Measurements from ENCODE around the gene C19orf81. TPM values are rescaled to one million over a fixed set of nuclear protein-coding genes. Genes with fewer than 3 reads are reported as not detected.

Gene C19orf81
- polyA plus RNA-seq (not detected in 3 replicates), polyA minus RNA-seq (not detected in 3 replicates)
- polyA plus RNA-seq (2011; ENCODE audit: low read depth), result not detected
- polyA plus RNA-seq (2011; cell fraction: cytosol; rRNA removed), result not detected in 2 replicates
- not detected in 2 replicates for polyA plus RNA-seq (2011; cell fraction: nucleus; rRNA removed)
- polyA plus RNA-seq (2012; ENCODE audit: low replicate concordance), result 0.99 TPM in 1 of 2 replicates, not detected in the other
- not detected for polyA minus RNA-seq (2011; cell fraction: cytosol; rRNA and poly(A)+ RNA removed)
- not detected in 2 replicates for polyA minus RNA-seq (2011; cell fraction: nucleus; rRNA and poly(A)+ RNA removed)

DNA sequence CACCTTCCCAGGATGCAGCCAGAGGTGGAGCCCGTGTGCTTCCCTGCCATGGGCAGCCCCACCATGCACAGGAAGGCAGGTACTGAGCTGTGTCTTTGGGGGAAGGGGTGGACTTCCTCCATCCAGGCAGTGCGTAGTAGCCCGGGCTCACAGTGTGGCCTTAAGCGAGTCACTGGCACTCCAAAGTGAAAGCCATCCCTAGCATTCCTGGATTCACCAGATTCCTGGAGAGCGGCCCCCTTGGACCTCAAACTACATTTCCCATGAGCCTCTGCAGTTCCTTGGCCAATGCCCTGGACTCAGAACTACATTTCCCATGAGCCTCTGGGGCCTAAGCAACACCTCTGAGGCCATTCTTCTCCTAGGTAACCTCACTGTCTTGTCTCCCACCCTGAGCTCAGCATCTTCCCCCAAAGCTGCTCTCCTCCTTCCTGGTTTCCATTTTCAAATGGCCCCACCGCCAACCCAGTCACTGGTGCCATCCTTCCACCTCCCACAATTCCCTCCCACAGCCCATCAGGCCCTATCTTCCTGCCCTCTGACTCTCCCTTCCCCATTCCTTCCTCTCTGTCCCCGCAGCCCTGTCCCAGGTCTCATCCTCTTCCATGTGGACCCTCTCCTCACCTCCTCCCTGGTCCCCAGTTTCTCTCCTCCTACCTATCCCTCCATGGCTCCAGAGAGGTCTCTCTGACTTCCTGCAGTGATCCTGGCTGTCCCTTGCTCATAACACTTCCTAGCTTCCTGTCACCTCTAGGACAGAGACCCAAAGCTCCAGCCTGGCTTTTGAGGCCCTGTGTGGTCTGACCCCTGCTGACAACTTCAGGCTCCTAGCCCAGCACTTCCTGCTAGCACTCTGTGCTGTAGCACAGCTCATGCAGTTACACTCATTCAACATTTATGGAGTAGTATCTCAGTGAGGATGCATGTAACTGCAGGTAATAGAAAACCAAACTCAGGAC lies at the start of gene C19orf81:
TSS of gene C19orf81 (plus strand) at position 13 of the 959 bp plus-strand sequence. CDS start at position 13, 0 bp downstream.
- no peak within 1 kb of the TSS for H3K4me2 ChIP-seq (ENCODE audit: control insufficient read depth, extremely low read depth, insufficient read depth, low read depth, low read length)
- no peaks in the 10 kb centered on the region for H3K36me3 ChIP-seq (ENCODE audit: control insufficient read depth in 2 of 2, extremely low read depth in 1 of 2, insufficient read depth in 2 of 2, low read length in 2 of 2)
- FAIRE-seq, result no peak
- no peak for DNase-seq (ENCODE audit: low read depth, low spot score)
- dilution Hi-C loops (cut with MboI; ENCODE audit: extremely low pct_ligation_motif_present, low sequenced_read_pairs), result no loop called here
- no peak within 1 kb of the TSS for H3K27ac ChIP-seq (ENCODE audit: control insufficient read depth, insufficient read depth, low read length)
- no peaks in the 10 kb centered on the region for H3K4me1 ChIP-seq (ENCODE audit: control insufficient read depth, extremely low read depth, insufficient read depth, low read length)
- no peaks in the 10 kb centered on the region for H3K27me3 ChIP-seq (ENCODE audit: control insufficient read depth, extremely low read depth, insufficient read depth, low read length)
- no peaks in the 10 kb centered on the region for H3K9me3 ChIP-seq (ENCODE audit: control insufficient read depth, low read depth, low read length)
- H3K9ac ChIP-seq (ENCODE audit: control insufficient read depth, extremely low read depth, insufficient read depth, low read length), result no peak within 1 kb of the TSS
- H4K20me1 ChIP-seq (ENCODE audit: control insufficient read depth, extremely low read depth, insufficient read depth, low read length), result no peaks in the 10 kb centered on the region
- no peak within 1 kb of the TSS for H3K4me3 ChIP-seq (ENCODE audit: control insufficient read depth in 2 of 3, extremely low read depth in 1 of 3, insufficient read depth in 2 of 3, low read depth in 1 of 3, low read length in 3 of 3)
- H2AFZ ChIP-seq (ENCODE audit: control insufficient read depth, low read length), result no peak within 1 kb of the TSS
- H3K79me2 ChIP-seq (ENCODE audit: control insufficient read depth, insufficient read depth, low read length), result no peaks in the 10 kb centered on the region
- H3K9me1 ChIP-seq (ENCODE audit: control insufficient read depth, extremely low read depth, insufficient read depth, low read length), result no peaks in the 10 kb centered on the region
- TF ChIP-seq EZH2 (IDR thresholded peaks at IDR 0.05; ENCODE audit: low read length), result no peak
- TF ChIP-seq, protein P1, sequence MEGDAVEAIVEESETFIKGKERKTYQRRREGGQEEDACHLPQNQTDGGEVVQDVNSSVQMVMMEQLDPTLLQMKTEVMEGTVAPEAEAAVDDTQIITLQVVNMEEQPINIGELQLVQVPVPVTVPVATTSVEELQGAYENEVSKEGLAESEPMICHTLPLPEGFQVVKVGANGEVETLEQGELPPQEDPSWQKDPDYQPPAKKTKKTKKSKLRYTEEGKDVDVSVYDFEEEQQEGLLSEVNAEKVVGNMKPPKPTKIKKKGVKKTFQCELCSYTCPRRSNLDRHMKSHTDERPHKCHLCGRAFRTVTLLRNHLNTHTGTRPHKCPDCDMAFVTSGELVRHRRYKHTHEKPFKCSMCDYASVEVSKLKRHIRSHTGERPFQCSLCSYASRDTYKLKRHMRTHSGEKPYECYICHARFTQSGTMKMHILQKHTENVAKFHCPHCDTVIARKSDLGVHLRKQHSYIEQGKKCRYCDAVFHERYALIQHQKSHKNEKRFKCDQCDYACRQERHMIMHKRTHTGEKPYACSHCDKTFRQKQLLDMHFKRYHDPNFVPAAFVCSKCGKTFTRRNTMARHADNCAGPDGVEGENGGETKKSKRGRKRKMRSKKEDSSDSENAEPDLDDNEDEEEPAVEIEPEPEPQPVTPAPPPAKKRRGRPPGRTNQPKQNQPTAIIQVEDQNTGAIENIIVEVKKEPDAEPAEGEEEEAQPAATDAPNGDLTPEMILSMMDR (optimal IDR thresholded peaks at IDR 0.05 in 1 of 3, IDR thresholded peaks at IDR 0.05 in 1 of 3, conservative IDR thresholded peaks at IDR 0.05 in 1 of 3; ENCODE audit: extremely low read depth in 1 of 3, insufficient read depth in 2 of 3, low read length in 3 of 3), result no peak

DNA sequence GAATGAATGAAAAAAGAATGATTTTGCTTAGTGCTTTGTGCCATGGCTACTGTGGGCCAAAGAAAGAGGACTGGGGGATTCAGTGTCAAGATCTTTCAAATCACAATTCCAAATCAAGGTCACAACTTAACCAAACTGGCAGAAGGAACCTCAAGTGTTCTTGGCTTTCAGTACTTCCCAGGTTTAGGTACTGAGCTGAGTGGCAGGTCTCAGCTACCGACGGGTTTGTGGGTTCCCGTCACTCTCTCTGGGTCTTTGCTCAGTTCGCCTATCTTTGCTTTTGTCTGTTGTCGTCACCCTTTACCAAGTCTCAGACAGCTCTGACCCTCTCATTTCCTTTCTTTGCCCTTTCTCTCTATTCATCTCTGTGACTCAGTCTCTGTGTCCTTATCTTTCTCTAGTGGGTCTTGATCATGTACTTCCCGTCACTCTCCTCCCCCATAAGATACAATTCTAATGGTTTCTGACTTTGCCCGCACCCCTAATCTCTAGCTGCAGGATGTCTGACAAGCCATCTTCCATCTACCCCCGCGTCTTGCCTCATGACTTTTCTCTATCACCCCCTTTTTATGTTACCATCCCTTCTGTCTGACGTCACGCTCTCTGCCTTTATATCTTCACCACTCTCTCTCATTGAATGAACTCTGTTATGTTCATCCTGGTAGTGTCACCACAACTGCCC lies 47.7 kb upstream of the C19orf81 start:
- Histone ChIP-seq H3K27me3 (ENCODE audit: control insufficient read depth, extremely low read depth, insufficient read depth, low read length) (no peaks in the 10 kb centered on the region), H3K36me3 (ENCODE audit: control insufficient read depth in 2 of 2, extremely low read depth in 1 of 2, insufficient read depth in 2 of 2, low read length in 2 of 2) (no peaks in the 10 kb centered on the region), H3K4me1 (ENCODE audit: control insufficient read depth, extremely low read depth, insufficient read depth, low read length) (no peaks in the 10 kb centered on the region), H4K20me1 (ENCODE audit: control insufficient read depth, extremely low read depth, insufficient read depth, low read length) (no peaks in the 10 kb centered on the region), H3K4me3 (ENCODE audit: control insufficient read depth in 2 of 3, extremely low read depth in 1 of 3, insufficient read depth in 2 of 3, low read depth in 1 of 3, low read length in 3 of 3) (no peak overlapping the region), H3K4me2 (ENCODE audit: control insufficient read depth, extremely low read depth, insufficient read depth, low read depth, low read length) (no peak overlapping the region), H3K27ac (ENCODE audit: control insufficient read depth, insufficient read depth, low read length) (no peak overlapping the region), H3K9me3 (ENCODE audit: control insufficient read depth, low read depth, low read length) (no peaks in the 10 kb centered on the region), H3K79me2 (ENCODE audit: control insufficient read depth, insufficient read depth, low read length) (no peaks in the 10 kb centered on the region), H2AFZ (ENCODE audit: control insufficient read depth, low read length) (no peak overlapping the region), H3K9ac (ENCODE audit: control insufficient read depth, extremely low read depth, insufficient read depth, low read length) (no peak overlapping the region), H3K9me1 (ENCODE audit: control insufficient read depth, extremely low read depth, insufficient read depth, low read length) (no peaks in the 10 kb centered on the region)
- no peak for FAIRE-seq
- dilution Hi-C loops (cut with MboI; ENCODE audit: extremely low pct_ligation_motif_present, low sequenced_read_pairs), result no loop called here
- DNase-seq (ENCODE audit: low read depth, low spot score), result no peak
- TF ChIP-seq, protein P1 (optimal IDR thresholded peaks at IDR 0.05 in 1 of 3, IDR thresholded peaks at IDR 0.05 in 1 of 3, conservative IDR thresholded peaks at IDR 0.05 in 1 of 3; ENCODE audit: extremely low read depth in 1 of 3, insufficient read depth in 2 of 3, low read length in 3 of 3), result no peak
- no peak for TF ChIP-seq EZH2 (IDR thresholded peaks at IDR 0.05; ENCODE audit: low read length)
